Uterus (tissue), 2 donors: ENCODE data around the gene CHMP3.

Source experiments
- CTCF ChIP-seq, 4 experiments: fragments of 200-600 bp in 2 of 4; fragments of 450-650 bp in 2 of 4; sonication (generic) in 2 of 4; IDR thresholded peaks; one replicate each; pipeline ENCODE4 v1.5.1; 2016 to 2019; ENCODE audit warnings: antibody characterized with exemption in 4 of 4, mild to moderate bottlenecking in 2 of 4, moderate library complexity in 1 of 4
- POLR2A ChIP-seq, 2 donors: fragments of 450-650 bp; IDR thresholded peaks; one replicate each; pipeline ENCODE4 v1.6.1; 2016; ENCODE audit warnings: antibody characterized with exemption in 2 of 2, mild to moderate bottlenecking in 1 of 2, moderate library complexity in 1 of 2

- TF ChIP-seq CTCF (IDR thresholded peaks at IDR 0.05), result no peak
- no peak for TF ChIP-seq POLR2A (IDR thresholded peaks at IDR 0.05)
Measured at GRCh38 chr2:86476092-86476491, 87.2 kb downstream of the CHMP3 start.
